ENCODE measurements around the gene VSIG10.

DNA sequence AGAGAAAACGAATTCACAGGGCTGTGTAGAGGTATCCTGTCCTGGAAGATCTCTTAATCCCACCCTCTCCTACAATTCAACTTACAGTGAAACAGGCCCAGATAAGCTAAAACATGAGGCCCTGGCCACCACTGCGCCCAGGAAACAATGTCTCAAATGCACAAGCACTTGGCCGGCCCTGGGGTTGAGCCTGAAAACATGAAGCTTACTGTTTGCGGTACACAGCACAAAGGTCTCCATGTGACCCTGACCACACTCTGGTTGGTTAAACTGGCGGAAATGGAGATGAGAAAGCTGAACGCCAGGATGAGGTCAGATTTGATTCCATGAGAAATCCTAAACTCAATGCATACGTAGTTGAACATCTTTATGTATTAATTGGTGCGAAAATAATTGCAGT lies 59.2 kb downstream of the VSIG10 start:
- TF ChIP-seq, protein P1, sequence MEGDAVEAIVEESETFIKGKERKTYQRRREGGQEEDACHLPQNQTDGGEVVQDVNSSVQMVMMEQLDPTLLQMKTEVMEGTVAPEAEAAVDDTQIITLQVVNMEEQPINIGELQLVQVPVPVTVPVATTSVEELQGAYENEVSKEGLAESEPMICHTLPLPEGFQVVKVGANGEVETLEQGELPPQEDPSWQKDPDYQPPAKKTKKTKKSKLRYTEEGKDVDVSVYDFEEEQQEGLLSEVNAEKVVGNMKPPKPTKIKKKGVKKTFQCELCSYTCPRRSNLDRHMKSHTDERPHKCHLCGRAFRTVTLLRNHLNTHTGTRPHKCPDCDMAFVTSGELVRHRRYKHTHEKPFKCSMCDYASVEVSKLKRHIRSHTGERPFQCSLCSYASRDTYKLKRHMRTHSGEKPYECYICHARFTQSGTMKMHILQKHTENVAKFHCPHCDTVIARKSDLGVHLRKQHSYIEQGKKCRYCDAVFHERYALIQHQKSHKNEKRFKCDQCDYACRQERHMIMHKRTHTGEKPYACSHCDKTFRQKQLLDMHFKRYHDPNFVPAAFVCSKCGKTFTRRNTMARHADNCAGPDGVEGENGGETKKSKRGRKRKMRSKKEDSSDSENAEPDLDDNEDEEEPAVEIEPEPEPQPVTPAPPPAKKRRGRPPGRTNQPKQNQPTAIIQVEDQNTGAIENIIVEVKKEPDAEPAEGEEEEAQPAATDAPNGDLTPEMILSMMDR (IDR thresholded peaks at IDR 0.05; ENCODE audit: insufficient read depth, low read length, poor library complexity, severe bottlenecking), result no peak
- no peak for TF ChIP-seq EZH2phosphoT487 (conservative IDR thresholded peaks at IDR 0.05; ENCODE audit: low read length)
